ACC112 (cell line): ENCODE results near the gene TMEM54.

ENCODE experiments used
- H2AFZ ChIP-seq: fragments of 200-600 bp; sonication (generic); one replicate; pipeline ENCODE4 v1.6.0; 2017; ENCODE audit warnings: antibody characterized with exemption, low read length; ENCODE audit not compliant: unreplicated experiment
- H3K27ac ChIP-seq: fragments of 200-600 bp; sonication (generic); 2 replicates; pipeline ENCODE4 v1.5.1; 2014; ENCODE audit warnings: low read depth, mild to moderate bottlenecking, antibody characterized with exemption, low read length, moderate library complexity
- H3K27me3 ChIP-seq: fragments of 200-600 bp; sonication (generic); 2 replicates; pipeline ENCODE4 v1.6.1; 2014; ENCODE audit warnings: mild to moderate bottlenecking, antibody characterized with exemption, low read length, moderate library complexity, mixed read lengths; ENCODE audit not compliant: insufficient read depth
- H3K36me3 ChIP-seq: fragments of 200-600 bp; sonication (generic); 2 replicates; pipeline ENCODE4 v1.6.1; 2016; ENCODE audit warnings: mild to moderate bottlenecking, antibody characterized with exemption, low read length, moderate library complexity, mixed read lengths; ENCODE audit not compliant: insufficient read depth
- H3K4me1 ChIP-seq: fragments of 200-600 bp; sonication (generic); one replicate; pipeline ENCODE4 v1.6.1; 2016; ENCODE audit warnings: low read length, mixed read lengths; ENCODE audit not compliant: insufficient read depth, unreplicated experiment, control insufficient read depth
- H3K4me3 ChIP-seq: fragments of 200-600 bp; sonication (generic); 2 replicates; pipeline ENCODE4 v1.5.1; 2014; ENCODE audit warnings: mild to moderate bottlenecking, low read depth, low read length
- H3K79me2 ChIP-seq: fragments of 200-600 bp; sonication (generic); one replicate; pipeline ENCODE4 v1.6.0; 2016; ENCODE audit warnings: low read length; ENCODE audit not compliant: control insufficient read depth, unreplicated experiment, insufficient read depth

The TMEM54 gene

GRCh38 chr1:32861904-32862695 lies 39.1 kb downstream of the TMEM54 start:
- Histone ChIP-seq H3K36me3 (0 out of 2 replicates have a peak, but pooled peaks cover 10% of the 10 kb centered on the region), H3K27me3 (no peaks in the 10 kb centered on the region), H3K79me2 (no peaks in the 10 kb centered on the region), H2AFZ (no peak overlapping the region), H3K4me1 (peaks cover 10% of the 10 kb centered on the region), H3K4me3 (no peak overlapping the region), H3K27ac (no peak overlapping the region)

GRCh38 chr1:32860566-32860965 lies 40.6 kb downstream of the TMEM54 start:
- Histone ChIP-seq H3K36me3 (0 out of 2 replicates have a peak, but pooled peaks cover 14% of the 10 kb centered on the region), H3K79me2 (no peaks in the 10 kb centered on the region), H2AFZ (no peak overlapping the region), H3K4me3 (no peak overlapping the region), H3K27ac (no peak overlapping the region), H3K27me3 (no peaks in the 10 kb centered on the region), H3K4me1 (peaks cover 10% of the 10 kb centered on the region)

GRCh38 chr1:32859915-32860314 lies 41.3 kb downstream of the TMEM54 start:
- H3K27ac ChIP-seq, result no peak overlapping the region
- no peaks in the 10 kb centered on the region for H3K27me3 ChIP-seq
- H3K79me2 ChIP-seq, result no peaks in the 10 kb centered on the region
- H3K4me1 ChIP-seq, result peaks cover 10% of the 10 kb centered on the region
- H3K4me3 ChIP-seq, result no peak overlapping the region
- H2AFZ ChIP-seq, result no peak overlapping the region
- 0 out of 2 replicates have a peak, but pooled peaks cover 14% of the 10 kb centered on the region for H3K36me3 ChIP-seq

GRCh38 chr1:32858791-32859190 lies 42.4 kb downstream of the TMEM54 start:
- H3K4me1 ChIP-seq, result peaks cover 10% of the 10 kb centered on the region

DNA sequence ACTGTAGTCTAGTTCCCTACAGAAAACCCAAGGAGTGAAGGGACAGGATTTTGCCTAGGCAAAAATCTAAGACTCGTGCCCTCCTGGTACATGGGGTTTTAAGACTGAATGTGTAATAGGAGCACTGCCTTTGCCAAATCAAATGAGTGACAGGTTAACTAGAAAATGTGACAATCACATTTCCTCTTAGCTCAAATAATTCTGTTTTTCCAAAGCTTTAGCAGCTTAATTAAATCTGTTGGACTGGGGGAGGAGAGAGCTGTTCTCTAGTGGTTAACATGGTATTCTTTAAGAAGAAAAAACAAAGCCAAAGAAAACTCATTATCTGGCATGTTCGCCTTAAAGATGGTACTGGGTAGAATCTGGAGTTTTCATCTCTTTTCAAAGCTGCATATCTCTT lies 43.1 kb downstream of the TMEM54 start:
- H2AFZ ChIP-seq, result no peak overlapping the region
- no peak overlapping the region for H3K4me3 ChIP-seq
- H3K4me1 ChIP-seq, result peaks cover 10% of the 10 kb centered on the region
- 0 out of 2 replicates have a peak, but pooled peaks cover 14% of the 10 kb centered on the region for H3K36me3 ChIP-seq
- H3K79me2 ChIP-seq, result no peaks in the 10 kb centered on the region
- H3K27me3 ChIP-seq, result no peaks in the 10 kb centered on the region
- H3K27ac ChIP-seq, result no peak overlapping the region

More at GRCh38 chr1:32858791-32859190, 42.4 kb downstream of the TMEM54 start:
- Histone ChIP-seq H3K27me3 (no peaks in the 10 kb centered on the region), H3K36me3 (0 out of 2 replicates have a peak, but pooled peaks cover 14% of the 10 kb centered on the region), H3K27ac (no peak overlapping the region), H3K79me2 (no peaks in the 10 kb centered on the region), H3K4me3 (no peak overlapping the region), H2AFZ (no peak overlapping the region)

DNA sequence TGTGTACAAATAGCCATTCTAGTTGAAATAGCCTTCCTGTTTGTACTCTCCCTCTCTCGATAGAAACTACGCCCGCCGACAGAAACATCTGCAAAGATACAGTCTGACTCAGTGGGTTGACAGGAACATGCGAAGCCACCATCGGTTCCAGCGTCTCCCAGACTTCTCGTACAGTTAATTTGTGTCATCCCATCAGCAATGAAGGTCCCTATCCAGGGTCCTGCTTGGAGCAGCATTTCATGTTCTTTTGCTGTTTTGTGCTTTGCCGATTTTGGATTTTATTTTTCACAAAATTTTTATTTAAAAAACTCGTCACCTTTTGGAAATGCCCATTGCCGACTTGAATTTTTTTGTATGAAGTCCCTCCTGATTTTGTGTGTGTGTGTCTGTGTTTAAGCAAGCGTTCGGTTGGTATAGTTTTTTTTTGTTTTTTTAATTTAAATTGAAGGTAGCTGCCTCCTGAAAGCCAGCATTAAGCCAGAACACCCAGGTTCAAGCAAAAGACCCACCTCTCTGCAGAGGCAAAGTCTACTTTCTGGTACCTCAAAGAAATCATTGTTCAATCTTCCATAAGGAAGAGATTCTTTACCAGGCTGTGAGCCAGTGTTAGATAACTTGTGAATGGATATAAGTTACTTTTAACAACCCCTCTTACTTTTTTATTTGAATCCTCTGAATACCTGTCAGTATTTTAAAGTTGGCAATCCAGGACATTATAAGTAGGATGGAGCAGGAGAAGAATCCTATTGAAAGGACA lies 45.1 kb downstream of the TMEM54 start:
- Histone ChIP-seq H3K4me1 (peaks cover 1% of the 10 kb centered on the region), H2AFZ (no peak overlapping the region), H3K36me3 (0 out of 2 replicates have a peak, but pooled peaks cover 14% of the 10 kb centered on the region), H3K27ac (no peak overlapping the region), H3K4me3 (no peak overlapping the region), H3K79me2 (no peaks in the 10 kb centered on the region), H3K27me3 (no peaks in the 10 kb centered on the region)

DNA sequence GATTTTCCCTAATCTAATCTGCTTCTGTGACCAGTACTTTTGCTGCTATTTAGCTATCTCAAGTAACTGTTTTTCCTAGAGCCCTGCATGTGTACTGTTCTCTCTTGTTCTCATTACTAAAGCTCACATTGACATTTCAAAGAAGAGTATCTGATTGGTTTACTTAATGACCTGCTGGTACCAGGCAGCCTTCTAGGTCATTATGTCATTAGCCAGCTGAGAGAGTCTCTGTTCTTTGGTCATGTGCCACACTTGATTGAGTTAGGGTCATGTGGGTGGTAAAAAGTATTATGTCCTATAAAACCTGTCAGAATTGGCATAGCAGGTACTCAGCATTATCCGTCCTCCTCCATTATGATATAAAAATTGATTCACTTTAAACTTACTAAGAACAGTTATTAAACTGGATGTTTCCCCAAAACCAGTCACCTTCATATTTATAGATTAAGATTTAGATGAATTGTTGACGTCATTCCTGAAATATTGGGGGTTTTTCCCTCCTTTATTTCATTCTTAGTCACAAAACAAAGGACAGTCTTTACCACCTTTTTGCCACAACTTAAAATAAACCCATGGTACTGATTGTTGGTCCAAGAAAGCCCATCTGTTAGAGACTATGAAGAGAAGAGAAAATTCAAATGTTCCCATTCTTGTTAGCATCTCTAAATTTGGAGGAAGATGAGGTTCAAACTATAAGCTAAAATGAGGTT lies 52.7 kb downstream of the TMEM54 start:
- no peaks in the 10 kb centered on the region for H3K79me2 ChIP-seq
- H2AFZ ChIP-seq, result no peak overlapping the region
- no peaks in the 10 kb centered on the region for H3K4me1 ChIP-seq
- H3K27me3 ChIP-seq, result no peaks in the 10 kb centered on the region
- H3K27ac ChIP-seq, result no peak overlapping the region
- H3K4me3 ChIP-seq, result no peak overlapping the region
- peaks cover 15% of the 10 kb centered on the region for H3K36me3 ChIP-seq
